Endothelial cell (in vitro differentiated cells): ENCODE results near the gene LRRC4. TPM values are rescaled to one million over a fixed set of nuclear protein-coding genes. Genes with fewer than 3 reads are reported as not detected.
A peak's percentile ranks its signal among the peaks of the same experiment; 100 is the strongest.

Experiments
- DNase-seq: peaks from one replicate; pipeline ENCODE4 v3.0.0; 2021; ENCODE audit warnings: low spot score
- H3K27ac Mint-ChIP-seq: one replicate; pipeline ENCODE4 v1.8.0; 2021; ENCODE audit warnings: mixed read lengths, inconsistent platforms; ENCODE audit not compliant: unreplicated experiment
- H3K27me3 Mint-ChIP-seq: one replicate; pipeline ENCODE4 v1.8.0; 2021; ENCODE audit warnings: mild to moderate bottlenecking, moderate library complexity, mixed read lengths, inconsistent platforms; ENCODE audit not compliant: unreplicated experiment
- H3K36me3 Mint-ChIP-seq: one replicate; pipeline ENCODE4 v1.8.0; 2021; ENCODE audit warnings: mild to moderate bottlenecking, low read depth, mixed read lengths, inconsistent platforms; ENCODE audit not compliant: unreplicated experiment
- H3K4me1 Mint-ChIP-seq: one replicate; pipeline ENCODE4 v1.8.0; 2021; ENCODE audit warnings: mild to moderate bottlenecking, mixed read lengths, inconsistent platforms; ENCODE audit not compliant: unreplicated experiment
- H3K4me3 Mint-ChIP-seq: one replicate; pipeline ENCODE4 v1.8.0; 2021; ENCODE audit warnings: mild to moderate bottlenecking, mixed read lengths, inconsistent platforms; ENCODE audit not compliant: unreplicated experiment
- H3K9me3 Mint-ChIP-seq: one replicate; pipeline ENCODE4 v1.8.0; 2021; ENCODE audit warnings: mixed read lengths, inconsistent platforms; ENCODE audit not compliant: unreplicated experiment
- CTCF ChIP-seq: fragments of 200-600 bp; sonication (generic); IDR thresholded peaks from one replicate; pipeline ENCODE4 v1.5.0; 2021; ENCODE audit warnings: antibody characterized with exemption; ENCODE audit not compliant: unreplicated experiment
- total RNA-seq: library from RNA; stranded (reverse); fragmentation: NEBNext Ultra II Directional; extraction: Animal tissue kit (Norgen Biotek cat#: 25700); gene quantifications from one replicate; pipeline ENCODE4 v1.2.1, GENCODE V29; 2021; ENCODE audit not compliant: unreplicated experiment

The LRRC4 gene
- total RNA-seq, 1 donor from 2014 or later, result 297 TPM

DNA sequence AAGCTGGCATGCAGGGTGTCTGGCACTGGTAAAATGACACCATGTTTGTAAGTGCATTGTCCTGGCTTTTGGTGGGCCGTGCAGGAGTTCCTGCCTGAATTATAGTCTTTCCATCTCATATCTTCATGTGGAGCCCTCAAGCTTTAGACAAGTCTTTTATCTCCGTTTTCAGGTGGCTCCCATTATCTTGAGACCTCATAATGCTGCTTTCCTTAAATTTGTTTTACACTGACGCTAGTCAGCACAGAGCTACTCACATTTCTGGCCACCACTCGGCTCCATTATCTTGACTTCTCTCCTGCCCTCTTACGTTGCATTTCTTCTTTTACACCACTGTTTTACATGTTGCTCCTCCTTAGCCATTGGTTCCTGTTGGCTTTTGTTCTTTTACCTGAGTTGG is 37.2 kb downstream of the LRRC4 start:
- Mint-ChIP-seq H3K9me3 (no peaks in the 10 kb centered on the region), H3K27ac (peak overlapping the region; percentile 67), H3K4me3 (peak overlapping the region; percentile 59), H3K27me3 (peaks cover 26% of the 10 kb centered on the region), H3K36me3 (peaks cover 51% of the 10 kb centered on the region), H3K4me1 (peaks cover 74% of the 10 kb centered on the region)
- no peak for DNase-seq
- TF ChIP-seq CTCF, result no peak

- no peak for TF ChIP-seq CTCF
- H3K36me3 Mint-ChIP-seq, result peaks cover 46% of the 10 kb centered on the region
- peaks cover 22% of the 10 kb centered on the region for H3K27me3 Mint-ChIP-seq
- no peak overlapping the region for H3K4me3 Mint-ChIP-seq
- peak overlapping the region; percentile 14 for H3K27ac Mint-ChIP-seq
- H3K4me1 Mint-ChIP-seq, result peaks cover 73% of the 10 kb centered on the region
- H3K9me3 Mint-ChIP-seq, result no peaks in the 10 kb centered on the region
- no peak for DNase-seq
Observed at GRCh38 chr7:127993317-127993716, 37.9 kb downstream of the LRRC4 start.

- Mint-ChIP-seq H3K27ac (peak overlapping the region; percentile 53), H3K27me3 (peaks cover 18% of the 10 kb centered on the region), H3K36me3 (peaks cover 37% of the 10 kb centered on the region), H3K4me1 (peaks cover 71% of the 10 kb centered on the region), H3K4me3 (no peak overlapping the region), H3K9me3 (no peaks in the 10 kb centered on the region)
- DNase-seq, result no peak
- TF ChIP-seq CTCF, result no peak
Observed at GRCh38 chr7:127988751-127989150, 42.5 kb downstream of the LRRC4 start.

GRCh38 chr7:127986581-127987521 is 44.4 kb downstream of the LRRC4 start:
- peaks cover 12% of the 10 kb centered on the region for H3K27me3 Mint-ChIP-seq
- H3K4me1 Mint-ChIP-seq, result peaks cover 65% of the 10 kb centered on the region
- H3K36me3 Mint-ChIP-seq, result peaks cover 18% of the 10 kb centered on the region
- DNase-seq, result no peak
- H3K4me3 Mint-ChIP-seq, result no peak overlapping the region
- H3K27ac Mint-ChIP-seq, result peak overlapping the region; percentile 34
- no peaks in the 10 kb centered on the region for H3K9me3 Mint-ChIP-seq
- TF ChIP-seq CTCF, result no peak

DNA sequence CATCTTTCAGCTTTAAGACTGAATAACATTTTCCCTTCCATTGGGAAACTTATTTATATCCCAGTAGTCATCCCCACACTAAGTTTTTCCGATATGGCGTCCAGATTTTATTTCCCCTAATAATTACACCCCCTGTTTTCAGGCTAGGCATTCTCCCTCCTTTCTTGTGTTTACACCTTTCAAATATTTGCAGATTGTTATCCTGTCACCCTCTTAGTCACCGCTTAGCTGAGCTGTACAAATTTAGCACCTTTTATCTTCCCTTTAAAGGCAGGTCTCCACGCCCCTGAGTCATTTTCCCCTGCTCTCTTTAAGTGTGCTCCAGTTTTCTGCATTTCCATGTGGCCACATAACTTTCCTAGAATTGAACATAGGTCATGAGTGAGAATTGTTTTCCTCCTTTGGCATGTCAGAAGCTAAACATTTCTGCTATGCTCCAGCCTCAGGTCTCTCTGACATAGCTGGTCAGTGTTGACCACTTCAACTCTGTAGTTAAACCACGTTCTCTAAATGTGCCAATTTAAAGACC is 47.4 kb downstream of the LRRC4 start:
- no peak overlapping the region for H3K27ac Mint-ChIP-seq
- TF ChIP-seq CTCF, result no peak
- H3K27me3 Mint-ChIP-seq, result peaks cover 12% of the 10 kb centered on the region
- no peak overlapping the region for H3K4me3 Mint-ChIP-seq
- H3K9me3 Mint-ChIP-seq, result no peaks in the 10 kb centered on the region
- H3K4me1 Mint-ChIP-seq, result peaks cover 68% of the 10 kb centered on the region
- H3K36me3 Mint-ChIP-seq, result peaks cover 17% of the 10 kb centered on the region
- DNase-seq, result no peak
